Panc1 (cell line): ENCODE measurements around the gene PTX4. TPM values are rescaled to one million over a fixed set of nuclear protein-coding genes. Genes with fewer than 3 reads are reported as not detected.

Experiments used
- ATAC-seq: fragments of 200-7000 bp; cut with Tn5 transposase; 2 replicates; pipeline ENCODE4 v1.9.1; 2020; ENCODE audit warnings: mild to moderate bottlenecking, moderate library complexity
- BruUV-seq: library from RNA; stranded (reverse); fragments of 400-500 nt; replicated peaks from 2 replicates; lab custom pipeline; 2021; lab: Mats Ljungman, UMichigan
- CTCF ChIA-PET: fragments of 300-600 bp; sonication (Branson Sonifier 250); formaldehyde crosslinking; loops from one replicate; lab custom pipeline; 2022; ENCODE audit warnings: antibody characterized with exemption; lab: Charles Lee
- POLR2A ChIA-PET: fragments of 300-600 bp; sonication (Branson Sonifier 250); formaldehyde crosslinking; loops from one replicate; lab custom pipeline; 2022; ENCODE audit warnings: antibody characterized with exemption; lab: Charles Lee
- DNase-seq: peaks from one replicate; pipeline ENCODE4 v3.0.0-alpha.2; 2010; ENCODE audit warnings: low read depth, low spot score
- H3K27ac ChIP-seq: 2 replicates; pipeline ENCODE4 v1.5.1; 2011; ENCODE audit warnings: mild to moderate bottlenecking, low read length, inconsistent platforms
- H3K27me3 ChIP-seq: fragments of 200-500 bp; sonication (Bioruptor generic); 2 replicates; pipeline ENCODE4 v1.6.0; 2014; ENCODE audit warnings: low read length, inconsistent platforms; ENCODE audit not compliant: control insufficient read depth, insufficient read depth
- H3K36me3 ChIP-seq: fragments of 200-500 bp; sonication (Bioruptor generic); 2 replicates; pipeline ENCODE4 v1.5.1; 2014; ENCODE audit warnings: inconsistent platforms, mild to moderate bottlenecking, low read length, moderate library complexity; ENCODE audit not compliant: control insufficient read depth, insufficient read depth
- H3K4me1 ChIP-seq: 2 replicates; pipeline ENCODE4 v1.5.1; 2011; ENCODE audit warnings: inconsistent platforms, mild to moderate bottlenecking, low read length, moderate library complexity; ENCODE audit not compliant: control insufficient read depth, insufficient read depth
- H3K4me3 ChIP-seq, 2 experiments: 2 replicates each; pipeline ENCODE4 v1.5.1; 2011 to 2012; ENCODE audit warnings: low read depth in 2 of 2, low read length in 2 of 2, mild to moderate bottlenecking in 2 of 2, inconsistent platforms in 1 of 2, moderate library complexity in 1 of 2
- H3K9me3 ChIP-seq: fragments of 200-500 bp; sonication (Bioruptor generic); 2 replicates; pipeline ENCODE4 v1.5.1; 2014; ENCODE audit warnings: low read depth, mild to moderate bottlenecking, inconsistent platforms, low read length, moderate library complexity; ENCODE audit not compliant: control insufficient read depth, insufficient read depth
- POLR2AphosphoS5 ChIP-seq: IDR thresholded peaks from 2 replicates; pipeline ENCODE4 v1.6.1; 2012; ENCODE audit warnings: mild to moderate bottlenecking, low read depth, low read length, moderate library complexity
- SIN3A ChIP-seq: IDR thresholded peaks from 2 replicates; pipeline ENCODE4 v1.6.1; 2012; ENCODE audit warnings: low read depth, mild to moderate bottlenecking, low read length, moderate library complexity, borderline replicate concordance; ENCODE audit not compliant: insufficient read depth
- TCF7L2 ChIP-seq: IDR thresholded peaks from 2 replicates; pipeline ENCODE4 v1.6.1; 2011; ENCODE audit warnings: mild to moderate bottlenecking, low read depth, low read length, inconsistent platforms
- in situ Hi-C: cut with HindIII; loops from 2 replicates; pipeline ENCODE4 v1.10.0; 2016; ENCODE audit warnings: low sequenced_read_pairs, low pct_unique_long_range_greater_than_20kb
- intact Hi-C: fragments of 100-400 bp; cut with micrococcal nuclease; formaldehyde crosslinking; loops from one replicate; pipeline ENCODE4 v1.10.0; 2022; ENCODE audit not compliant: unreplicated experiment
- total RNA-seq: library from RNA; stranded (reverse); gene quantifications from one replicate; pipeline ENCODE4 v1.2.1, GENCODE V29; 2021; ENCODE audit not compliant: unreplicated experiment
- TF ChIP-seq, protein P1 (sequence below): fragments of 450-650 bp; IDR thresholded peaks from 2 replicates; pipeline ENCODE4 v1.5.1; 2017; ENCODE audit warnings: mild to moderate bottlenecking
- TF ChIP-seq, protein P2 (sequence below), 2 experiments: IDR thresholded peaks; 2 replicates each; pipeline ENCODE4 v1.6.1; 2011 to 2012; ENCODE audit warnings: low read depth in 2 of 2, control low read depth in 1 of 2, low read length in 1 of 2, mild to moderate bottlenecking in 1 of 2, moderate library complexity in 1 of 2; ENCODE audit not compliant: insufficient read depth in 1 of 2

Gene PTX4
- total RNA-seq, 1 experiment from 2014 or later, result not detected

DNA sequence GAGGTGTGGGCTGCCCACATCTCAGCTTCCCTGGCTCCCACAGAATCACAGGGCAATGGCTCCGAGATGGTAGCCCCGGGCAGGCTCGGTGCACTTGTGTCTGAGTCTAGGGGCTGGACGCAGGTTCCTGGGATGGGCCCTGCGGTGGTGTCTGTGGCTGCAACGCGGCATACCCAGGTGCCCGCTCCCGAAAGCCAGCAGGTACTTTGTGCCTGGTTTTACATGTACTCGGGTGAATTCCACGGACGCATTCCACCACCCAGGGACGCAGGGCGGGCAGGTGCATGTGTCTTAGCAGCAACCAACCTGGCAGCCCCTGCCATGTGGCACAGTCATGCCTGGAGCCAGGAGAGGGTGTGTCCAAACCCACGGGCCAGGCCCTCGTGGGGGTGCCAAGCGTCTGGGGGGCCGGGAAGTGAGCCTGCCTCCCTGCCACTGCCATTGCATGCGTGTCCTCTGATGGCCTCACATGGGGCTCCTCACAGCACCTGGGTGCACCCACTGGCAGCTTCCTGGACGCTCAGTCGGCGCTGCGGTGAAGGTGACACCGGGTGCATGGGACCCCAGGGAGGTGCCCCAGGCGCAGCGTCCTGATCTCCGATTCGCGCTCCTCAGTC lies 40.3 kb upstream of the PTX4 start:
- BruUV-seq, result no TSS peak
- POLR2A ChIA-PET, result no interaction called here
- Histone ChIP-seq H3K4me1 (no peaks in the 10 kb centered on the region), H3K4me3 (no peak overlapping the region), H3K9me3 (no peaks in the 10 kb centered on the region), H3K27ac (no peak overlapping the region), H3K27me3 (no peaks in the 10 kb centered on the region), H3K36me3 (no peaks in the 10 kb centered on the region)
- CTCF ChIA-PET, result no interaction called here
- intact Hi-C loops, result no loop called here
- in situ Hi-C loops, result no loop called here
- no peak for ATAC-seq
- TF ChIP-seq, protein P1, sequence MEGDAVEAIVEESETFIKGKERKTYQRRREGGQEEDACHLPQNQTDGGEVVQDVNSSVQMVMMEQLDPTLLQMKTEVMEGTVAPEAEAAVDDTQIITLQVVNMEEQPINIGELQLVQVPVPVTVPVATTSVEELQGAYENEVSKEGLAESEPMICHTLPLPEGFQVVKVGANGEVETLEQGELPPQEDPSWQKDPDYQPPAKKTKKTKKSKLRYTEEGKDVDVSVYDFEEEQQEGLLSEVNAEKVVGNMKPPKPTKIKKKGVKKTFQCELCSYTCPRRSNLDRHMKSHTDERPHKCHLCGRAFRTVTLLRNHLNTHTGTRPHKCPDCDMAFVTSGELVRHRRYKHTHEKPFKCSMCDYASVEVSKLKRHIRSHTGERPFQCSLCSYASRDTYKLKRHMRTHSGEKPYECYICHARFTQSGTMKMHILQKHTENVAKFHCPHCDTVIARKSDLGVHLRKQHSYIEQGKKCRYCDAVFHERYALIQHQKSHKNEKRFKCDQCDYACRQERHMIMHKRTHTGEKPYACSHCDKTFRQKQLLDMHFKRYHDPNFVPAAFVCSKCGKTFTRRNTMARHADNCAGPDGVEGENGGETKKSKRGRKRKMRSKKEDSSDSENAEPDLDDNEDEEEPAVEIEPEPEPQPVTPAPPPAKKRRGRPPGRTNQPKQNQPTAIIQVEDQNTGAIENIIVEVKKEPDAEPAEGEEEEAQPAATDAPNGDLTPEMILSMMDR, result no peak
- TF ChIP-seq, protein P2, sequence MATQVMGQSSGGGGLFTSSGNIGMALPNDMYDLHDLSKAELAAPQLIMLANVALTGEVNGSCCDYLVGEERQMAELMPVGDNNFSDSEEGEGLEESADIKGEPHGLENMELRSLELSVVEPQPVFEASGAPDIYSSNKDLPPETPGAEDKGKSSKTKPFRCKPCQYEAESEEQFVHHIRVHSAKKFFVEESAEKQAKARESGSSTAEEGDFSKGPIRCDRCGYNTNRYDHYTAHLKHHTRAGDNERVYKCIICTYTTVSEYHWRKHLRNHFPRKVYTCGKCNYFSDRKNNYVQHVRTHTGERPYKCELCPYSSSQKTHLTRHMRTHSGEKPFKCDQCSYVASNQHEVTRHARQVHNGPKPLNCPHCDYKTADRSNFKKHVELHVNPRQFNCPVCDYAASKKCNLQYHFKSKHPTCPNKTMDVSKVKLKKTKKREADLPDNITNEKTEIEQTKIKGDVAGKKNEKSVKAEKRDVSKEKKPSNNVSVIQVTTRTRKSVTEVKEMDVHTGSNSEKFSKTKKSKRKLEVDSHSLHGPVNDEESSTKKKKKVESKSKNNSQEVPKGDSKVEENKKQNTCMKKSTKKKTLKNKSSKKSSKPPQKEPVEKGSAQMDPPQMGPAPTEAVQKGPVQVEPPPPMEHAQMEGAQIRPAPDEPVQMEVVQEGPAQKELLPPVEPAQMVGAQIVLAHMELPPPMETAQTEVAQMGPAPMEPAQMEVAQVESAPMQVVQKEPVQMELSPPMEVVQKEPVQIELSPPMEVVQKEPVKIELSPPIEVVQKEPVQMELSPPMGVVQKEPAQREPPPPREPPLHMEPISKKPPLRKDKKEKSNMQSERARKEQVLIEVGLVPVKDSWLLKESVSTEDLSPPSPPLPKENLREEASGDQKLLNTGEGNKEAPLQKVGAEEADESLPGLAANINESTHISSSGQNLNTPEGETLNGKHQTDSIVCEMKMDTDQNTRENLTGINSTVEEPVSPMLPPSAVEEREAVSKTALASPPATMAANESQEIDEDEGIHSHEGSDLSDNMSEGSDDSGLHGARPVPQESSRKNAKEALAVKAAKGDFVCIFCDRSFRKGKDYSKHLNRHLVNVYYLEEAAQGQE (IDR thresholded peaks at IDR 0.05; ENCODE audit: insufficient read depth in 1 of 2, low read depth in 2 of 2, low read length in 1 of 2), result no peak; a peak in 1 of 4 replicates
- TF ChIP-seq POLR2AphosphoS5 (no peak), TCF7L2 (no peak), SIN3A (no peak)
- DNase-seq, result no peak

DNA sequence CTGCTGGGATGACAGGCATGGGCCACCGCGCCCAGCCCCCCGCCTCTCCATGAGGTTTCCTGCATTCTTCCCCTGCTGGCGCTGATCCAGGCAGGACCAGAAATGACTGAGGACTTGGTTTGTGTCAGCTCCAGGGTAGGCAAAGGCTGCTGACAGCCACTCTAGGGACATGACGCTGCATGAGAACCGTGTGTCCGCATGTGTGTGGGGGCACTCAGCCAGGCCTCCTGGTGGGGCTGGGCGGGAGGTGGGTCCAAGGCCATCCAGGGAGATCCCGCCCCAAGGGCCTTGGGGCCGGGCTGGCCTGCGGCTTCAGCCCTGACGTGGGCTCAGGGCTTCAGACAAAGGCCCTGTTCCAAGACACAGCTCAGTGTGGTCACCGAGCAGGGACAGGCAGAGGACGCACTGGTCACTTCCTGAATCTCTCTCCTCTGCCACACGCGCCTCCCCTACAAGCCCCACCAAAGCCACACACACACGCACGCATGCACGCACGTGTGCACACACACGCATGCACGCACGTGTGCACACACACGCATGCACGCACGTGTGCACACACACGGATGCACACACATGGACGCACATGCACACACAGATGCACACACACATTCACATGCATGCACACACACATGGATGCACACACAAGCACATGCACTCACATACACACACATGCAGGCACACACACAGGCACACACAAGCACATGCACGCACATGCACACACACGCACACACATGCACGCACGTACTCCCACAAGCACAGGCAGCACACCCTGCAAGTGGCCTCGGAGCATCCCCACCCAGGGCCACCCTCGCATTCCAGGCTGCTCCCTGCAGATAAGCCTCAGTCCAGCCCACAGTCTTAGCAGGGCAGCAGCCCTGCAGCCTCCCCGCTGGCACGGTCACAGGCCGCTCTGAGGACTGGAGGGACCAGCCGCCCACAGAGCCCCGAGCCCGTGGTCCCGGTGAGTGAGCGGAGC lies 39.4 kb upstream of the PTX4 start:
- Histone ChIP-seq H3K9me3 (no peaks in the 10 kb centered on the region), H3K27me3 (no peaks in the 10 kb centered on the region), H3K4me1 (no peaks in the 10 kb centered on the region), H3K36me3 (no peaks in the 10 kb centered on the region), H3K27ac (no peak overlapping the region), H3K4me3 (no peak overlapping the region)
- no peak for DNase-seq
- TF ChIP-seq, protein P2 (IDR thresholded peaks at IDR 0.05; ENCODE audit: insufficient read depth in 1 of 2, low read depth in 2 of 2, low read length in 1 of 2), result no peak
- TF ChIP-seq TCF7L2 (no peak), POLR2AphosphoS5 (no peak), SIN3A (no peak)
- TF ChIP-seq, protein P1, result no peak
- in situ Hi-C loops, result no loop called here
- ChIA-PET POLR2A (interaction anchor here (0.6 kb wide), 1 partner anchor 436 kb away, joined by 11 read pairs; the partner anchor contains the start of gene RPS2), CTCF (no interaction called here)
- BruUV-seq, result no TSS peak
- intact Hi-C loops, result no loop called here
- ATAC-seq, result no peak
